Measurements from ENCODE around the gene MARS1. TPM values are rescaled to one million over a fixed set of nuclear protein-coding genes. Genes with fewer than 3 reads are reported as not detected.

MARS1 gene
- total RNA-seq, 1 donor from 2014 or later = 283 TPM

DNA sequence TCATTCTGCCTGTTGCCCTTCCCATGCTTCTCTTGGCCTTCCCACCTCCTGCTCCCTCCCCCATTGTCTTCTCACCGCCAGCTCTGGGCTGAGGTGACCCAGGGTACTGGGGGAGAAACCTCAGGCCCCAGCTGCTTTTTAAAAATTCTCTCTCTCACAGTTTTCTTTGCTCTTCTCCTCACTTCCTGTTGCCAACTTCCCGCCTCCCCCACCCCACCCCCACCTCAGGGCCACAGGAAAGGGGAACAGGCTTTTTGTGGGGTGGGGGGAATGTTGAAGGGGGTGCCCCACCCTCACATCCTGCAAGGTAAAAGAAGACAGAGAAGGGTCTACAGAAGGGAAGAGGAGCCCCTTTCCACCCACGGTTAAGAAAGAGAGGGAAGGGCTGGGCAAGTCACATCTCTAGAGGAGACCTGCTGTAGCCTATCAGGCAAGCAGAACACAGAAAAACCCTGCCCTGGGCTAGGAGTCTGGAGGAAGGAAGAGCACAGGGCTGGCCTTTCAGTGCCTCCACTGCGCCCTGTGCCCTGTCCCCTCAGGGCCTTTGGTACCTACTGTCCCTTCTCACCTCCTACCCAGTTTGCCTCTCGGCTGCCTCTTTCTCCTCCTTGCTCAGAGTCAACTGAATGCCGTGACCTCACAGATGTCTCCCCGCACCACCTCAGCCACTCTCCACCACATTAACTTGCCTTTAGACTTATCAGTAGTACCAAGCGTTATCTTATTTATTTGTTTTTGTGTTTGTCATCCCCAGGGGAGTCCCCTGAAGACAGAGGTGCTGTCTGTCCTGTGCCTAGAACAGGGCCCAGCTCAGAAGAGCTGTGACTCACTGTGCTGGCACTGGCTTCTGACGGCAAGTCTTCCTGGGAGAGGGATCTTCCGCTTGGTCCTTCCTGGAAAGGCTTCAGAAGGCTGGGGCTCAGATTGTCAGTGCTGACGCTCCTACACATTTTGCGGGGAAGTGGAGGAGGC is 9.9 kb upstream of the MARS1 start:
- Mint-ChIP-seq H3K27me3 (ENCODE audit: insufficient read depth) (no peaks in the 10 kb centered on the region), H3K27ac (peak overlapping the region; percentile 97), H3K9me3 (no peaks in the 10 kb centered on the region), H3K36me3 (ENCODE audit: low read depth) (peaks cover 36% of the 10 kb centered on the region), H3K4me3 (peak overlapping the region; percentile 93), H3K4me1 (ENCODE audit: low read depth) (peaks cover 54% of the 10 kb centered on the region)
- DNase-seq (ENCODE audit: low spot score) = peak; percentile 46
- intact Hi-C loops (cut with micrococcal nuclease) = loop anchor here (1.0 to 5.0 kb wide), 7 partner anchors 9 to 846 kb away; partner anchors contain the start of genes BAZ2A, CTDSP2, NEMP1 and OS9

DNA sequence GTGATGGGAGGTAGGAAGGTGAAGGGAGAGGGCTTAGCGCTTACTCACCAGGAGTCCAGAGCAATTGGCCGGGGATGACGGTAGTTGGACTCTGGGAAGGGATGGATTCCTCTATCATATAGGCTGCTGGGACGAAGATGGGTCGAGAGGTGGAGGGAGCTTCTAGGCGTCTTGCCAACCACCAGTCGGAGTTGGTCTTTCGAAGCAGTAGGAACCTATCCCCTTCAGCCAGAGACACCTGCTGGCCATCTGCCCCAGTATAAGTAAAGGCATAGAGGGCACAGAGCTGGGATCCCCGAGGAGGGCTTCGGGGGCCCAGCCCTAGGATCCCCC is 8.9 kb upstream of the MARS1 start:
- intact Hi-C loops (cut with micrococcal nuclease) = loop anchor here (1.0 to 5.0 kb wide), 7 partner anchors 41 to 847 kb away; partner anchors contain the start of genes BAZ2A, CTDSP2, DDIT3 and NEMP1
- Mint-ChIP-seq H3K4me1 (ENCODE audit: low read depth) (peaks cover 46% of the 10 kb centered on the region), H3K9me3 (no peaks in the 10 kb centered on the region), H3K4me3 (peak overlapping the region; percentile 93), H3K27ac (peak overlapping the region; percentile 97), H3K27me3 (ENCODE audit: insufficient read depth) (no peaks in the 10 kb centered on the region), H3K36me3 (ENCODE audit: low read depth) (peaks cover 30% of the 10 kb centered on the region)
- DNase-seq (ENCODE audit: low spot score) = no peak

DNA sequence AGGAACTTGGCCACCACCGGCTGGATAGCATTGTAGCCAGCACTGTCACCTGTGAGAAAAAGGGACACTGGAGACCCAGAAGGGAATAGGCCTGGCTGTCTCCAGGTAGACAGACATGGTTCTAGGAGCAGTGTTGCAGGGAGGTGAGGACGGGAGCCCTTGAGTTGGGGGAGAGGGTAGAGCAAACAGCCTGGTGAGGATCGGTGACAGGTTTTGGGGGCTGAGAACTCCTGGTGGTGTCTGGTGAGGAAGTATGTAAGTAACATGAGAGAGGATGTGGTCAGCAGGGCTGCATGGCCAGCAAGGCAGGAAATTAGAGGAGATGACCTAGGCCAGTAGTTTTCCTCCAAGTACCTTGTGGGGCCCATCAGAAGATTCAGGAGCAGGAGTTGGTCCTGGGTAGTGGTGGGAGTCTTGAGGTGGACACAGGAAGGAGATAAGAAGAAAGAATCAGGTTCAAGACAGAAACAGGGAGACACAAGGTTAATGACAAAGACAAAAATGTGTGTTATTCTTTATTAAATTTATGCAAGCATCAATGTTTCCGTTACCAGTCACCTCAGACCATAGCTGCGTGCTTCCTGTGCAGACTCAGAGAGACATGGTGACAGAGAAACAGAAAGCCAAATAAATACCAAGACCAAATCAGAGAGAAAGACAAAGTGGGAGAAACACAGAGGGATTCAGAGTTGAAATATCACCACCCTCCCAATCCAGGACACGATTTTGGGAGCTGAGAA is 8.3 kb upstream of the MARS1 start, which contains the start of gene ARHGAP9:
Gene ARHGAP9 (minus strand): TSS at position 491 of the 740 bp plus-strand sequence. CDS start 460 bp downstream, at position 31.
- peaks cover 41% of the 10 kb centered on the region for H3K4me1 Mint-ChIP-seq (ENCODE audit: low read depth)
- peak within 1 kb of the TSS; percentile 93 for H3K4me3 Mint-ChIP-seq
- H3K9me3 Mint-ChIP-seq = no peaks in the 10 kb centered on the region
- peak within 1 kb of the TSS; percentile 97 for H3K27ac Mint-ChIP-seq
- peaks cover 25% of the 10 kb centered on the region for H3K36me3 Mint-ChIP-seq (ENCODE audit: low read depth)
- intact Hi-C loops (cut with micrococcal nuclease) = loop anchor here (1.0 to 5.0 kb wide), 7 partner anchors 41 to 847 kb away; partner anchors contain the start of genes BAZ2A, CTDSP2, DDIT3 and NEMP1
- peak; percentile 50 for DNase-seq (ENCODE audit: low spot score)
- H3K27me3 Mint-ChIP-seq (ENCODE audit: insufficient read depth) = no peaks in the 10 kb centered on the region

DNA sequence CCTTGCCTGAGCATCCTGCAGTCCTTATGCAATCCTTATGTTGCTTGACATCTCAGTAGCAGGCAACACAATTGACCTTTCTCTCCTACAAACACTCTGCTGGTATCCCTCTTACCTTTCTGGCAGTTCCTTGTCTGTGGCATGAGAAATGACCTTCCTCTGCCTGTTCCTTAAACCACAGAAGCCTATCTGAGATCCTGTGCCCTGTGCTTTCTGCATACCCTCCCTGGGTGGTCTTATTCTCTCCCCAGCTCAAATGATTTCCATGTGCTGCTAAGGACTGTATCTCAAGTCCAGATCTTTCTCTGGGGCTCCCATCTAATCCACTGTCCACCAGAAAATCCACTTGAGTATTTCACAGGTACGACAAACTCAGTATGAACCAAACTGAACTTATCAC is 6.2 kb upstream of the MARS1 start:
- H3K27ac Mint-ChIP-seq = peak overlapping the region; percentile 32
- H3K4me1 Mint-ChIP-seq (ENCODE audit: low read depth) = peaks cover 37% of the 10 kb centered on the region
- DNase-seq (ENCODE audit: low spot score) = no peak
- H3K36me3 Mint-ChIP-seq (ENCODE audit: low read depth) = peaks cover 14% of the 10 kb centered on the region
- H3K9me3 Mint-ChIP-seq = no peaks in the 10 kb centered on the region
- no peak overlapping the region for H3K4me3 Mint-ChIP-seq
- H3K27me3 Mint-ChIP-seq (ENCODE audit: insufficient read depth) = no peaks in the 10 kb centered on the region
- intact Hi-C loops (cut with micrococcal nuclease) = no loop called here

DNA sequence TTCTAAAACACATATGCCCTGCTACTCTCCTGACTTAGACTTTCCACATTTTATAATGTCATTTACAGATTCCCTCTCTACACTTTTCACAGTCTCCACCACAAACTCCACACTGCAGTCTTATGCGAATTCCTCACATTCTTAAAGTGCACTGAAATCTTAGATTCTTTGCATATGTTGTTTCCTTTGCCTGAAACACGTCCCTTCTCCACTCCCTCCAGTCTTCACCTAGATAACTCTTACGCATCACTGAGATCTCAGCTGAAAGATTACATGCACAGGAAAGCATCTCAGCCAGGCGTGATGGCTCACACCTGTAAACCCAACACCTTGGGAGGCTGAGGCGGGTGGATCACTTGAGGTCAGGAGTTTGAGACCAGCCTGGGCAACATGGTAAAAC is 4.4 kb upstream of the MARS1 start:
- H3K27me3 Mint-ChIP-seq (ENCODE audit: insufficient read depth) = no peaks in the 10 kb centered on the region
- H3K4me1 Mint-ChIP-seq (ENCODE audit: low read depth) = peaks cover 37% of the 10 kb centered on the region
- H3K27ac Mint-ChIP-seq = peak overlapping the region; percentile 3
- H3K4me3 Mint-ChIP-seq = no peak overlapping the region
- H3K9me3 Mint-ChIP-seq = no peaks in the 10 kb centered on the region
- H3K36me3 Mint-ChIP-seq (ENCODE audit: low read depth) = peaks cover 13% of the 10 kb centered on the region
- DNase-seq (ENCODE audit: low spot score) = no peak
- intact Hi-C loops (cut with micrococcal nuclease) = no loop called here

DNA sequence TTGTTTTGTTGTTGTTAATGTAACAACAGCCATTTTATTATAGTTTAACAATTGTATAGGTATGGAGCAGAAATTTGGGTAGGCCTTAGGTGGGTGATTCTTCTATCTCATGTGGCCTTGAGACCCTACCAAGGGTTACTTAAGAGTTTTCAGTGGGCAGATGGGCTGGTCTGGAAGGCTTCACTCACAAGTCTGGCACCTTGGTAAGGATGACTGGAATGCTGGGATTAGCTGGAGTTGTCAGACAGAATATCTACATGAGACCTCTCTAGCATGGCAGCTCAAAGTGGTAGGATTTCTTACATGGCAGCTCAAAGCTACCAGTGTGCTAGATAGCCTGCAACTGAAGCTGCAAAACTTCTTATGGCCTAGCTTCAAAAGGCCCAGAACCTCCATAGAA is 2.2 kb upstream of the MARS1 start:
- DNase-seq (ENCODE audit: low spot score) = no peak
- intact Hi-C loops (cut with micrococcal nuclease) = no loop called here
- no peak overlapping the region for H3K4me3 Mint-ChIP-seq
- H3K36me3 Mint-ChIP-seq (ENCODE audit: low read depth) = peaks cover 22% of the 10 kb centered on the region
- H3K4me1 Mint-ChIP-seq (ENCODE audit: low read depth) = peaks cover 32% of the 10 kb centered on the region
- H3K27me3 Mint-ChIP-seq (ENCODE audit: insufficient read depth) = no peaks in the 10 kb centered on the region
- H3K27ac Mint-ChIP-seq = no peak overlapping the region
- H3K9me3 Mint-ChIP-seq = no peaks in the 10 kb centered on the region

DNA sequence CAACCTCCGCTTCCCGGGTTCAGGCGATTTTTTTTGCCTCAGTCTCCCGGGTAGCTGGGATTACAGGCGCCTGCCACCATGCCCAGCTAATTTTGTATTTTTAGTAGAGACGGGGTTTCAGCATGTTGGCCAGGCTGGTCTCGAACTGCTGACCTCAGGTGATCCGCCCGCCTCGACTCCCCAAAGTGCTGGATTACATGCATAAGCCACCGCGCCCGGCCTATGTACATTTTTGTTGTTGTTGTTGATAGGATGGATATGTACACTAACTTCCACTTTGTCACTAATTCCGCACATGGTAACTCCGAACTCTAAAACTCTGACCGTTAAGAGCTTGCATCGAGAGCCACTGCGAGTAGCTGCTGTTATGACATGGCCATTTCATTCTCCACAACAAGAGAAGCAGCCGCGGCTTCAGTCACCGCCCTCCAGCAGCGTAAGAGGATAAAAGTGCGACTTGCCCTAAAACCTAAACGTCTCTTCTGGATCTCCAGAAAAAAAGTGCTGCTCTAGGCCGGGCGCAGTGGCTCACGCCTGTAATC is 742 bp upstream of the MARS1 start:
- no peaks in the 10 kb centered on the region for H3K27me3 Mint-ChIP-seq (ENCODE audit: insufficient read depth)
- H3K4me1 Mint-ChIP-seq (ENCODE audit: low read depth) = peaks cover 33% of the 10 kb centered on the region
- DNase-seq (ENCODE audit: low spot score) = no peak
- H3K27ac Mint-ChIP-seq = no peak overlapping the region
- no peaks in the 10 kb centered on the region for H3K9me3 Mint-ChIP-seq
- intact Hi-C loops (cut with micrococcal nuclease) = loop anchor here (1.0 kb wide), 3 partner anchors 9 to 60 kb away; partner anchors contain the start of genes DCTN2 and GLI1
- H3K4me3 Mint-ChIP-seq = peak overlapping the region; percentile 97
- peaks cover 31% of the 10 kb centered on the region for H3K36me3 Mint-ChIP-seq (ENCODE audit: low read depth)

DNA sequence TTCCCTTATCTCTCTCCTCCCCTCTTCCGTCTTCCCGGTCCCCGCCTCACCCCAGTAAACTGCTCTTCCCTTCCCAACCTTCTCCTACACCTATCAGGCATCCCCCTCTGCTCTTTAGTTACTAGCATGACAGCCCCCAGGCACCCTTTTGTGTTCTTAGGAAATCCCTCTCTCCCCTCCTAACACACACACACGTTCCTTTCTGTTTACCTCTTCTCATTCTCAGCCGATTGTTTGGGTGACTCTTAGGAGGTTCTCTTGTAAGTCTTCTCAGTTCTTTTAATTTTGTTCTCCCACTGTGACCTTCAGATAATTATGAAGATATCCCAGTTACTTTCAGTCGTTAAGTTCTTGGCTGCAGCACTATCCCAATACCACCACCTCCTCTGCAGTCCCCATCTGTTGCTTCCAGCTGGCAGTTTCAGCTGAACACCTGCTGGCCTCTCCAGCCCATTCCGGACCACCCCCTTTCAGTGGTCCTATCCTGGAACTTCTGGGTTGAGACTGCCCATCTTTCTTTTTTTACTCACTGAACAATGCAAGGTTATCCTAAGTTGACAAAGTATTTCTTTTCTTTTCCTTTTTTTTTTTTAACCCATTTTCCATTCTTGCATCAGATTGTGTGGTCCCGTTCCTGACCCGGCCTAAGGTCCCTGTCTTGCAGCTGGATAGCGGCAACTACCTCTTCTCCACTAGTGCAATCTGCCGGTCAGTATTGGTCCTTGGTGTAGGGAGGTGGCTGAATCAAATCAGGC is 711 bp downstream of the MARS1 start:
- peaks cover 39% of the 10 kb centered on the region for H3K36me3 Mint-ChIP-seq (ENCODE audit: low read depth)

DNA sequence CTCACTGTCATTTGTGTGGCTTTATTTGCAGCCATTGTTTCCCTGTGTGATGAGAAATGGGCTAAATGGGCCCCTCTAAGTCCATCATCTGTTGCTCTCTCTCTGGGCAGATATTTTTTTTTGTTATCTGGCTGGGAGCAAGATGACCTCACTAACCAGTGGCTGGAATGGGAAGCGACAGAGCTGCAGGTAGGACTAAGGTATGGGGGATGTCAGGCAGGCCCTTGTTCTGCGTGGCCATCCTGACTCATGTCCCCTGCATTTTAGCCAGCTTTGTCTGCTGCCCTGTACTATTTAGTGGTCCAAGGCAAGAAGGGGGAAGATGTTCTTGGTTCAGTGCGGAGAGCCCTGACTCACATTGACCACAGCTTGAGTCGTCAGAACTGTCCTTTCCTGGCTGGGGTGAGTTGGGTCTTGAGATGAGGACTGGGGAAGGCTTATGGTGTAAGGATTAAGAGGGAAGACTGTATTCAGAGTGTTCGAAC is 1.3 kb downstream of the MARS1 start:
- intact Hi-C loops (cut with micrococcal nuclease) = loop anchor here (2.0 kb wide), 1 partner anchor 58 kb away; the partner anchor contains the start of gene R3HDM2
- Mint-ChIP-seq H3K27ac (peak overlapping the region; percentile 96), H3K9me3 (no peaks in the 10 kb centered on the region), H3K4me3 (peak overlapping the region; percentile 97), H3K27me3 (ENCODE audit: insufficient read depth) (no peaks in the 10 kb centered on the region), H3K4me1 (ENCODE audit: low read depth) (peaks cover 33% of the 10 kb centered on the region), H3K36me3 (ENCODE audit: low read depth) (peaks cover 39% of the 10 kb centered on the region)
- no peak for DNase-seq (ENCODE audit: low spot score)

More for the DNA sequence above, 711 bp downstream of the MARS1 start:
- intact Hi-C loops (cut with micrococcal nuclease) = loop anchor here (1.0 to 2.0 kb wide), 2 partner anchors 32 to 58 kb away; partner anchors contain the start of genes DDIT3 and R3HDM2
- Mint-ChIP-seq H3K4me3 (peak overlapping the region; percentile 97), H3K27me3 (ENCODE audit: insufficient read depth) (no peaks in the 10 kb centered on the region), H3K9me3 (no peaks in the 10 kb centered on the region), H3K27ac (peak overlapping the region; percentile 96), H3K4me1 (ENCODE audit: low read depth) (peaks cover 33% of the 10 kb centered on the region)
- no peak for DNase-seq (ENCODE audit: low spot score)

DNA sequence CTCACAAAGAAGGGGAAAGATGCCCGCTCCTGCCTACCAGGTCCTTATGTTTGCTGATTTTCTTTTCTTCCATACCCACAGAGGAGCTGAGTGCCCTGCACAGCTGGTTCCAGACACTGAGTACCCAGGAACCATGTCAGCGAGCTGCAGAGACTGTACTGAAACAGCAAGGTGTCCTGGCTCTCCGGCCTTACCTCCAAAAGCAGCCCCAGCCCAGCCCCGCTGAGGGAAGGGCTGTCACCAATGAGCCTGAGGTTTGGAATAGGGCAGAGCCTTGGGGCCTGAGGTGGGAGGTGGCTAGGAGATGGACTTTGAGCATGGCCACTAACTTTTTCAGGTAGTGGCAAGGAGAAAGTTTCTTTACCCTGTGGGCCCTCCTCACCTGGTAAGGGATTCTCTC is 2.3 kb downstream of the MARS1 start:
- peaks cover 33% of the 10 kb centered on the region for H3K4me1 Mint-ChIP-seq (ENCODE audit: low read depth)
- H3K9me3 Mint-ChIP-seq = no peaks in the 10 kb centered on the region
- no peaks in the 10 kb centered on the region for H3K27me3 Mint-ChIP-seq (ENCODE audit: insufficient read depth)
- peak overlapping the region; percentile 45 for H3K27ac Mint-ChIP-seq
- no peak for DNase-seq (ENCODE audit: low spot score)
- peaks cover 40% of the 10 kb centered on the region for H3K36me3 Mint-ChIP-seq (ENCODE audit: low read depth)
- H3K4me3 Mint-ChIP-seq = no peak overlapping the region
- intact Hi-C loops (cut with micrococcal nuclease) = no loop called here

DNA sequence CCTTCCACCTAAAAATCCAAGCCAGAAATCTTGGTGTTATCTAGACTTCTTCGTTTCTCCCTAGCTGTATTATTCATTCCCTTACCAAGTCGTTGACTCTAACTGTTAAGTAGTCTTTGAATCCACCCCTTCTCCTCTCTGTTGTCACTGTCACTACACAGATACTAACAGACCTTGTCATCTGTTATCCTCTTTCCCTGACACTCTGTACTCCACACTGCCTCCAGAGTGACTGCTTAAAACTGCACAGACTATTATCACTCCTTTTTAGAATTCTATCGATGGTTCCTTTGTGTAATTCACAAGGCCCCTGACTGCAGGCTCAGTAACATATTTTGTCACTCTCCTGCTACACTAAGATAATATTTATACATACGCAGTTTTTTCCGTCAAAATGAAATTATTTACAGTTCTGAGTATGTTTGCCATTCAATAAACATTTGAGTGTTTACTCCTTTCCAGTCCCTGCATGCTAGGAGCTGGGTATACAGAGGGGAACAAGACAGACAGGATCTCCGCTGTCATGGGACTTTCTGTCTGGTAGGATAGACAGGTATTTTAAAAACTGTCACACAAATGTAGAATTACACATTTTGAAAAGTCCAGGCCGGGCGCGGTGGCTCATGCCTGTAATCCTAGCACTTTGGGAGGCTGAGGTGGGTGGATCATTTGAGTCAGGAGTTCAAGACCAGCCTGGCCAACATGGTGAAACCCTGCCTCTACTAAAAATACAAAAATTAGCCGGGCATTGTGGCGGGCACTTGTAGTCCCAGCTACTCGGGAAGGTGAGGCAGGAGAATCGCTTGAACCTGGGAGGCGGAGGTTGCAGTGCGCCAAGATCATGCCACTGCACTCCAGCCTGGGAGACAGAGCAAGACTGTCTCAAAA is 3.8 kb downstream of the MARS1 start:
- H3K27ac Mint-ChIP-seq = peak overlapping the region; percentile 73
- H3K4me1 Mint-ChIP-seq (ENCODE audit: low read depth) = peaks cover 33% of the 10 kb centered on the region
- peak overlapping the region; percentile 47 for H3K4me3 Mint-ChIP-seq
- H3K27me3 Mint-ChIP-seq (ENCODE audit: insufficient read depth) = no peaks in the 10 kb centered on the region
- no peak for DNase-seq (ENCODE audit: low spot score)
- intact Hi-C loops (cut with micrococcal nuclease) = no loop called here
- H3K9me3 Mint-ChIP-seq = no peaks in the 10 kb centered on the region
- H3K36me3 Mint-ChIP-seq (ENCODE audit: low read depth) = peaks cover 43% of the 10 kb centered on the region

All from activated T-helper 1 cell treated with anti-CD3 and anti-CD28 coated beads, Interleukin-12 subunit alpha, Interleukin-12 subunit beta, Interleukin-2, Interleukin-4 antibody, amounts not matched to agents 30 ng/mL and 10 ng/mL and 1 ng/mL, durations not matched to agents 14 hours and 24 hours and 36 hours (primary cell).